Vagina (tissue), 2 donors: ENCODE results near the gene ROR1. TPM values are rescaled to one million over a fixed set of nuclear protein-coding genes. Genes with fewer than 3 reads are reported as not detected.

Experiments
- DNase-seq, 2 donors: peaks; one replicate each; pipeline ENCODE4 v3.0.0-alpha.2; 2017; ENCODE audit errors: extremely low spot score in 2 of 2
- H3K27ac ChIP-seq: fragments of 200-600 bp; sonication (generic); one replicate; pipeline ENCODE4 v1.5.1; 2019
- H3K27me3 ChIP-seq: fragments of 200-600 bp; sonication (generic); one replicate; pipeline ENCODE4 v1.5.1; 2019
- H3K36me3 ChIP-seq, 2 donors: fragments of 200-600 bp; sonication (generic); one replicate each; pipeline ENCODE4 v1.5.1; 2017 to 2019
- H3K4me1 ChIP-seq: fragments of 200-600 bp; sonication (generic); one replicate; pipeline ENCODE4 v1.5.1; 2019
- H3K4me3 ChIP-seq, 2 donors: fragments of 200-600 bp; sonication (generic); 1 replicate in 1 of 2; 2 replicates in 1 of 2; pipeline ENCODE4 v1.5.1; 2016 to 2019
- H3K9me3 ChIP-seq: fragments of 200-600 bp; sonication (generic); one replicate; pipeline ENCODE4 v1.5.1; 2019
- POLR2A ChIP-seq, 2 donors: fragments of 450-650 bp; IDR thresholded peaks; one replicate each; pipeline ENCODE4 v1.6.1; 2017; ENCODE audit warnings: antibody characterized with exemption in 2 of 2, mild to moderate bottlenecking in 2 of 2, moderate library complexity in 2 of 2
- POLR2AphosphoS5 ChIP-seq, 2 donors: sonication (generic); formaldehyde crosslinking; IDR thresholded peaks; one replicate each; pipeline ENCODE4 v1.9.0; 2017; ENCODE audit warnings: antibody characterized with exemption in 2 of 2, mild to moderate bottlenecking in 2 of 2, low read depth in 1 of 2; ENCODE audit not compliant: insufficient read depth in 1 of 2
- intact Hi-C: fragments of 100-400 bp; cut with DNase I; formaldehyde crosslinking; loops from one replicate; pipeline ENCODE4 v1.15.1; 2023
- total RNA-seq: library from RNA; depleted of rRNA; stranded (reverse); fragments of >200 nt; gene quantifications from one replicate; pipeline ENCODE4 v1.2.3, GENCODE V29; 2016
- TF ChIP-seq, protein P1 (sequence below), 3 experiments: fragments of 450-650 bp in 2 of 3; fragments of 200-600 bp in 1 of 3; sonication (generic) in 1 of 3; IDR thresholded peaks; one replicate each; pipeline ENCODE4 v1.5.1; 2017 to 2019; ENCODE audit warnings: antibody characterized with exemption in 3 of 3, mild to moderate bottlenecking in 2 of 3, moderate library complexity in 2 of 3

Gene ROR1
- total RNA-seq, 1 donor from 2014 or later = 11.0 TPM

DNA sequence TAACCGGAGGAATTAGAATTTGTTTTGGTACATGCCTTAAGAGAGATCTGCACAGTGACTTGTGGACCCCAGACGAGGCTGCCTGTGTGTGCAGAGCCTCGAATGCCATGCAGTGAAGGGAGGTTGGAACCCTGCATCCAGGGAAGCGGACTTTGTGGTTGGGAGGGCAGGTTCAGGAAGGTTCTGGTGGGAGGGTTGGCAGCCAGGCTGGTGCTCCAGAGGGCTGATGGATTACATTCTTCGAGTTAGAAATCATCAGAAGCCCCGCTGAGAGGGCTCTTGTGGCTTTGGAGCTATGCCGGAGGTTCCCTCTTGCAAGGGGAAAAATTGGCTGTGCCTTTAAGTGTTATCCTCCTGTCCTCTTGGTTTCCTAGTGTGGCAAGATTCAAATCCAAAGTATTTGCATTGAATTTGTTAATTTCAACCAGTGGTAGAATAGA lies 21.1 kb downstream of the ROR1 start:
- no peak for DNase-seq
- TF ChIP-seq POLR2AphosphoS5 (IDR thresholded peaks at IDR 0.05; ENCODE audit: insufficient read depth in 1 of 2, low read depth in 1 of 2) (no peak), POLR2A (IDR thresholded peaks at IDR 0.05) (no peak)
- TF ChIP-seq, protein P1, sequence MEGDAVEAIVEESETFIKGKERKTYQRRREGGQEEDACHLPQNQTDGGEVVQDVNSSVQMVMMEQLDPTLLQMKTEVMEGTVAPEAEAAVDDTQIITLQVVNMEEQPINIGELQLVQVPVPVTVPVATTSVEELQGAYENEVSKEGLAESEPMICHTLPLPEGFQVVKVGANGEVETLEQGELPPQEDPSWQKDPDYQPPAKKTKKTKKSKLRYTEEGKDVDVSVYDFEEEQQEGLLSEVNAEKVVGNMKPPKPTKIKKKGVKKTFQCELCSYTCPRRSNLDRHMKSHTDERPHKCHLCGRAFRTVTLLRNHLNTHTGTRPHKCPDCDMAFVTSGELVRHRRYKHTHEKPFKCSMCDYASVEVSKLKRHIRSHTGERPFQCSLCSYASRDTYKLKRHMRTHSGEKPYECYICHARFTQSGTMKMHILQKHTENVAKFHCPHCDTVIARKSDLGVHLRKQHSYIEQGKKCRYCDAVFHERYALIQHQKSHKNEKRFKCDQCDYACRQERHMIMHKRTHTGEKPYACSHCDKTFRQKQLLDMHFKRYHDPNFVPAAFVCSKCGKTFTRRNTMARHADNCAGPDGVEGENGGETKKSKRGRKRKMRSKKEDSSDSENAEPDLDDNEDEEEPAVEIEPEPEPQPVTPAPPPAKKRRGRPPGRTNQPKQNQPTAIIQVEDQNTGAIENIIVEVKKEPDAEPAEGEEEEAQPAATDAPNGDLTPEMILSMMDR (IDR thresholded peaks at IDR 0.05) = no peak
- H3K4me1 ChIP-seq = no peaks in the 10 kb centered on the region
- H3K9me3 ChIP-seq = no peaks in the 10 kb centered on the region
- intact Hi-C loops = no loop called here
- H3K27me3 ChIP-seq = no peaks in the 10 kb centered on the region
- no peaks in the 10 kb centered on the region for H3K36me3 ChIP-seq
- H3K4me3 ChIP-seq = no peak overlapping the region
- no peak overlapping the region for H3K27ac ChIP-seq

DNA sequence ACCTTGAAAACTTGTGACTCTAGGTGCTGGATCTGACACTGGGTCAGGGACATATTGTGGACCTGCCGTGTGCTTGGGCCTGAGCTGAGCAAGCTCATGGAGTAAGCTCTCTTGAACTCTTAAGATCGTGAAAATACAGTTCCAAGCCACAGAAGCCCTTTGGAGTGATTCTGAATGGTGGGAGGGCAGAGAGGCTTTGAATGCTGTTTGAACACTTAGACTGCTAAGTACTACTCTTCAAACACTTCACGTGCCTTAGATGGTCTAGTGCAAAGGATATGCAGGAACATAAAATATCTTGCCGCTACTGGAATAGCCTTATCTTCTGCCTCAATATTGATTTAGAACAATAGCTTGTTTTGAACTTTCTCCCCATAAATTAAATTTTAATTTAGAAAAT lies 21.6 kb downstream of the ROR1 start:
- no peaks in the 10 kb centered on the region for H3K4me1 ChIP-seq
- no peak overlapping the region for H3K27ac ChIP-seq
- no peaks in the 10 kb centered on the region for H3K36me3 ChIP-seq
- no peak overlapping the region for H3K4me3 ChIP-seq
- no peak for DNase-seq
- no peaks in the 10 kb centered on the region for H3K27me3 ChIP-seq
- intact Hi-C loops = no loop called here
- H3K9me3 ChIP-seq = no peaks in the 10 kb centered on the region
- no peak for TF ChIP-seq POLR2A (IDR thresholded peaks at IDR 0.05)
- no peak for TF ChIP-seq POLR2AphosphoS5 (IDR thresholded peaks at IDR 0.05; ENCODE audit: insufficient read depth in 1 of 2, low read depth in 1 of 2)
- TF ChIP-seq, protein P1 (IDR thresholded peaks at IDR 0.05) = no peak

DNA sequence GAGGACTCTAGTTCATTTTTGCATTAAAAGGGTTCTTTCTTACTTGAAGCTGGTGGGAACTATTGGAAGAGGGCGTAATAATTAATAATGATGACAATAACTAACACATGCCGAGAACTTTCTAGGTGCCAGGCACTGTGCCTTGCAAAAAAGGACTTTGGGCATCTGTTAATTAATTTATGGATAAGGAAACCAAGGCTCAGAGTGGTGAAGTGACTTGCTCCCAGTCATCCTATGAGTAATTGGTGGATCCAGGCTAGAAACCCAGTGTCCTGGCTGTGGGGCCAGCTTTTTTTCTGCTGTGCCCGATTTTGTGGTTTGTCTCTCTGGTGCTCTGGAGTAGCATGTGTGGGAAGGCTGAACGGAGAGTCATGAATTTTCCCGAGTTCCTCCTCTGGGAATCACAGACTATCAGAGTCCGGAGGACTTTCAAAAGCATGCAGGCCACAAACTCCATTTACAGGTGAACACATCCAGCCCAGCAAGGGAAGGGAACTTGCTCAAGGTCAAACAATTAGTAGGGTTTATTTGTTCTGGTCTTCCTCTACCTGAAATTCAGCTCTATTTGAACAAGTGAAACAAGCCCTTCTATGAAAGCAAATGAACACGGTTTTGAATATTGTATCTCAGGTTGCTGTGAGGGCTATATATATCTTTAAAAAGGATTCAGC lies 23.4 kb downstream of the ROR1 start:
- intact Hi-C loops = no loop called here
- Histone ChIP-seq H3K9me3 (no peaks in the 10 kb centered on the region), H3K4me1 (no peaks in the 10 kb centered on the region), H3K36me3 (no peaks in the 10 kb centered on the region), H3K27me3 (no peaks in the 10 kb centered on the region), H3K27ac (no peak overlapping the region), H3K4me3 (no peak overlapping the region)
- no peak for TF ChIP-seq POLR2A (IDR thresholded peaks at IDR 0.05)
- TF ChIP-seq, protein P1 (IDR thresholded peaks at IDR 0.05) = no peak
- TF ChIP-seq POLR2AphosphoS5 (IDR thresholded peaks at IDR 0.05; ENCODE audit: insufficient read depth in 1 of 2, low read depth in 1 of 2) = no peak
- DNase-seq = no peak

DNA sequence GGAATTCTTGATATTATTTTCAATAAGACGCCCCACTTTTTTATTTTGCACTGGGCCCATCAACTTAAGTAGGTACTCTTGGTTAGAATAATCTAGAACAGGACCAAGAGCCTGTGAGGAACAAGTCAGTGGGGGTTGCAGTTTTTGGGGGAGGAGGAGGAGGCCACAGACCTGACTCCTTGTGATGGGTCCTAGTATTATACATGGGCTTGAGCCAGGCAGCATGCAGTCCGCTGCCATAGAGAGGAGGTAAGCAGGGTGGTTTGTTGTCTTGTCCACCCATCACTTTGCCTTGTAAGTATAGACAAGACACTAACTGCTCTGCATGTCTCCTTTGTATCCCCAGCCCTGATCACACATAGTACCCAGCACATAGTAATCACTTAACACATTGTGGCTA lies 24.5 kb downstream of the ROR1 start:
- H3K27ac ChIP-seq = no peak overlapping the region
- TF ChIP-seq, protein P1 (IDR thresholded peaks at IDR 0.05) = no peak
- TF ChIP-seq POLR2A (IDR thresholded peaks at IDR 0.05) (no peak), POLR2AphosphoS5 (IDR thresholded peaks at IDR 0.05; ENCODE audit: insufficient read depth in 1 of 2, low read depth in 1 of 2) (no peak)
- no peak overlapping the region for H3K4me3 ChIP-seq
- H3K9me3 ChIP-seq = no peaks in the 10 kb centered on the region
- DNase-seq = no peak
- intact Hi-C loops = no loop called here
- H3K27me3 ChIP-seq = no peaks in the 10 kb centered on the region
- H3K36me3 ChIP-seq = no peaks in the 10 kb centered on the region
- H3K4me1 ChIP-seq = no peaks in the 10 kb centered on the region

DNA sequence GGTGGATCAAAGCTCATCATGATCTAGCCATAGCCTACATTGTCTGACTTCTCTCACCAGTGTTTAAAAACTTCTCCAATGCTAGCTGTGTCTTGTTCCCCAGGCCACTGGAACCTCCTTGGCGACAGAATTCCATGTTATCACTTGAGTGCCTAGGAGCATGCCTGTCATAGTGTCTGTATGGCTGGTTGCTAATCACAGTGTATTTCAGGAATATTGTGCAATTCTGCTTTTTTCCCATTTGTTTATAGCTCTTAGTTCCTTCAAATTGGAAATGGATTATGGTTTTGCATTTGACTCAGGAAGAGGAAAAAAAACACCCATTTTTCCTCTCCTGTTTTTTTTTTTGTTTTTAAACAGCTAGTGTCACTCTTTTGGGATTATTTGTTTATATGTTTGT lies 25.5 kb downstream of the ROR1 start:
- no peak overlapping the region for H3K27ac ChIP-seq
- no peak for DNase-seq
- no peak overlapping the region for H3K4me3 ChIP-seq
- H3K36me3 ChIP-seq = no peaks in the 10 kb centered on the region
- H3K9me3 ChIP-seq = no peaks in the 10 kb centered on the region
- TF ChIP-seq POLR2AphosphoS5 (IDR thresholded peaks at IDR 0.05; ENCODE audit: insufficient read depth in 1 of 2, low read depth in 1 of 2) (no peak), POLR2A (IDR thresholded peaks at IDR 0.05) (no peak)
- TF ChIP-seq, protein P1 (IDR thresholded peaks at IDR 0.05) = no peak
- intact Hi-C loops = no loop called here
- H3K27me3 ChIP-seq = no peaks in the 10 kb centered on the region
- H3K4me1 ChIP-seq = no peaks in the 10 kb centered on the region
